Measurements from ENCODE around the gene FUCA1. TPM values are rescaled to one million over a fixed set of nuclear protein-coding genes. Genes with fewer than 3 reads are reported as not detected.
"Not testable (repeated sequence)": the region's sequence is repeated elsewhere in the genome, so short reads cannot be mapped to it uniquely, and the experiment has no call there.

FUCA1 gene
- polyA plus RNA-seq, 4 donors: 38.0 to 57.0 (median 43.2) TPM

GRCh38 chr1:23896491-23896890 lies 28.4 kb upstream of the FUCA1 start:
- DNase-seq (ENCODE audit: low read depth in 4 of 4, low spot score in 2 of 4): no peak

GRCh38 chr1:23895993-23896392 lies 27.9 kb upstream of the FUCA1 start:
- DNase-seq (ENCODE audit: low read depth in 4 of 4, low spot score in 2 of 4): no peak

GRCh38 chr1:23895082-23895481 lies 27.0 kb upstream of the FUCA1 start:
- no peak for DNase-seq (ENCODE audit: low read depth in 4 of 4, low spot score in 2 of 4)

GRCh38 chr1:23889074-23889473 lies 21.0 kb upstream of the FUCA1 start:
- no peak for DNase-seq (ENCODE audit: low read depth in 4 of 4, low spot score in 2 of 4)

DNA sequence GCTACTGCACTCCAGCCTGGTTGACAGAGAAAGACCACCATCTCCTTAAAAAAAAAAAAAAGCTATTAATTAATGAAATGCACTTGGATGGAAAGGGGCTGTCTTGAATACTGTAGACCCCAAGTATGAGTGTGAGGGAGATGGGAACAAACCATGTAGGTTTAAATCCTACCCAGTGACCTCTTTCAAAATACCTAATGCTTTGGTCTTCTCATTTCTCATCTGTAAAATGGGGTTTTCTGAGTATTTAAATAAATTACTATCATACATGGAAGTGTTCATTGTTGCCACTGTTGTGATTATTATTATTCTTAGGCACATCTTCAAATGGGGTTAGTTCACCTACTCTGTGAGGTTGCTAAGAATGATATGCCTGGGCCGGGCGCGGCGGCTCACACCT lies 17.1 kb upstream of the FUCA1 start:
- DNase-seq (ENCODE audit: low read depth in 4 of 4, low spot score in 2 of 4): no peak

DNA sequence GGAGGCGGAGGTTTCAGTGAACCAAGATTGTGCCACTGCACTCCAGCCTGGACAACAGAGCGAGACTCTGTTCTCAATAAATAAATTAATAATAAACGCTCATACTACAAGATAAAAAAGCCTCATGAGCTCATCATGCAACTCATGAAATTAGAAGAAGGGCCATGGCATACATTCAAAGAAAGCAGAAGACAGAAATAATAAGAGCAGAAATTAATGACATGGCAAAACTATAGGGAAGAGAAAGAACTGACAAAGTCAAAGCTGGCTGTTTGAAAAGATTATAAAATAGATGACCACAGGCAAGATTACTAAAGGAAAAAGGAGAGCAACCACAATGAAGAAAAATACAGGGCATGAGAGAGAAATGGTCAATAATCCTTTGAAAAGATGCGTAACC lies 14.7 kb upstream of the FUCA1 start:
- no peak for DNase-seq (ENCODE audit: low read depth in 4 of 4, low spot score in 2 of 4)

- DNase-seq (ENCODE audit: low read depth in 4 of 4, low spot score in 2 of 4): no peak
Measured at GRCh38 chr1:23879809-23880208, 11.7 kb upstream of the FUCA1 start.

- DNase-seq (ENCODE audit: low read depth in 4 of 4, low spot score in 2 of 4): no peak
Measured at GRCh38 chr1:23878668-23879067, 10.6 kb upstream of the FUCA1 start.

- DNase-seq (ENCODE audit: low read depth in 4 of 4, low spot score in 2 of 4): no peak
Measured at GRCh38 chr1:23875382-23875781, 7.3 kb upstream of the FUCA1 start.

GRCh38 chr1:23872421-23872820 lies 4.3 kb upstream of the FUCA1 start:
- no peak for DNase-seq (ENCODE audit: low read depth in 4 of 4, low spot score in 2 of 4)

- DNase-seq (ENCODE audit: low read depth in 4 of 4, low spot score in 2 of 4): no peak
Measured at GRCh38 chr1:23869051-23869450, 961 bp upstream of the FUCA1 start.

DNA sequence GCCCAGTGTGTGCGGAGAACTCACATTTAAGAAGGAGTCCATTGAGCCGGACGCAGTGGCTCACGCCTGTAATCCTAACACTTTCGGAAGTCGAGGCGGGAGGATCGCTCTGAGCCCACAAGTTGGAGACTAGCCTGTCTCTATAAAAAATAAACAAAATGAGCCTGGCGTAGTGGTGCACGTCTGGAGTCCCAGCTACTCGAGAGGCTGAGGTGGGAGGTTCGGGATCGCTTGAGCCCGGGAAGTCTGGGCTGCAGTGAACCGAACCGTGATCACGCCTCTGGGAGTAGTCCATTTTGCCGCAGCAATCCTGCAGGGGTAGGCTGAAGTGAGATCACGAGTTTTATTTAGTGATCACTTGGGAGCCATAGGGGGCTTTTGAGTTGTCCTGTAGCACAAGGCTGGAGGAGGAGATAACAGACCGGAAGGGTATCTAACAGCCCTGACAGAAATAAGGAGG lies 497 bp upstream of the FUCA1 start:
- no peak for DNase-seq (ENCODE audit: low read depth in 4 of 4, low spot score in 2 of 4)

GRCh38 chr1:23867542-23867894 lies 572 bp downstream of the FUCA1 start:
- DNase-seq (ENCODE audit: low read depth in 4 of 4, low spot score in 2 of 4): no peak

GRCh38 chr1:23865543-23865930 lies 2.6 kb downstream of the FUCA1 start:
- no peak for DNase-seq (ENCODE audit: low read depth in 4 of 4, low spot score in 2 of 4)

GRCh38 chr1:23864801-23865542 lies 3.1 kb downstream of the FUCA1 start:
- DNase-seq (ENCODE audit: low read depth in 4 of 4, low spot score in 2 of 4): no peak

- DNase-seq (ENCODE audit: low read depth in 4 of 4, low spot score in 2 of 4): no peak
Measured at GRCh38 chr1:23862640-23863039, 5.5 kb downstream of the FUCA1 start.

DNA sequence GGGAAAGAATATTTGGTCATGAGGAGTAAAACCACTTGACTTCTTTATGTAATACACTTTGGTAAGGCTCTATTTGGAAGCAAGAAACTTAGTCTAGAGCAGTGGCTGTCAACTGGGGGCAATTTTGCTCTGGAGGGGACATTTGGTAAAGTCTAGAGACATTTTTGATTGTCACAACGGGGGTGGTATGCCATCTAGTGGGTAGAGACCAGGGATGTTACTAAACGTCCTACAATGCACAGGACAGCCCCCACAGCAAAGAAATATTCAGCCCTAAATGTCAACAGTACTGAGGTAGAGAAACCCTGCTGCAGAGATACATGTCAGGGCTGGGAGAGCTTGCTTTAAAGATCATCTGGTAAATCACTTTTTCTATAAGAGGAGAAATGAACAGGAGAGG lies 13.5 kb downstream of the FUCA1 start:
- DNase-seq (ENCODE audit: low read depth in 4 of 4, low spot score in 2 of 4): no peak

DNA sequence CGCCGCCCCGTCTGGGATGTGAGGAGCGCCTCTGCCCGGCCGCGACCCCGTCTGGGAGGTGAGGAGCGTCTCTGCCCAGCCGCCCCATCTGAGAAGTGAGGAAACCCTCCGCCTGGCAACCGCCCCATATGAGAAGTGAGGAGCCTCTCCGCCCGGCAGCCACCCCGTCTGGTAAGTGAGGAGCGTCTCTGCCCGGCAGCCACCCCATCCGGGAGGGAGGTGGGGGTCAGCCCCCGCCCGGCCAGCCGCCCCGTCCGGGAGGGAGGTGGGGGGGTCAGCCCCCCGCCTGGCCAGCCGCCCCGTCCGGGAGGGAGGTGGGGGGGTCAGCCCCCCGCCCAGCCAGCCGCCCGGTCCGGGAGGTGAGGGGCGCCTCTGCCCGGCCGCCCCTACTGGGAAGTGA lies 15.0 kb downstream of the FUCA1 start:
- DNase-seq (ENCODE audit: low read depth in 4 of 4, low spot score in 2 of 4): not testable (repeated sequence)

DNA sequence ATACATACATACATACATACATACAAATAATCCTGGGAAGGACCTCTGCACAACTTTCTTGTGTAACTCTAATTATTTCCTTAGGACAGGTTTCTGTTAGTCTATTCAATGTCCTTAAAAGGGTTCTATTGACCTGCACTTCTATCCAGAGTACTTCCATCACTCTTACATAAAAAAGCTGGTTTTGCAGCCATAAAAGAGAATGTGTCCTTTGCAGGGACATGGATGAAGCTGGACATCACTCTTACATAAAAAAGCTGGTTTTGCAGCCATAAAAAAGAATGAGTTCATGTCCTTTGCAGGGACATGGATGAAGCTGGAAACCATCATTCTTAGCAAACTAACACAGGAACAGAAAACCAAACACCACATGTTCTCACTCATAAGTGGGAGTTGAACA lies 16.7 kb downstream of the FUCA1 start:
- not testable (repeated sequence) for DNase-seq (ENCODE audit: low read depth in 4 of 4, low spot score in 2 of 4)

- DNase-seq (ENCODE audit: low read depth in 4 of 4, low spot score in 2 of 4): no peak
Measured at GRCh38 chr1:23848673-23849616, 19.1 kb downstream of the FUCA1 start.

DNA sequence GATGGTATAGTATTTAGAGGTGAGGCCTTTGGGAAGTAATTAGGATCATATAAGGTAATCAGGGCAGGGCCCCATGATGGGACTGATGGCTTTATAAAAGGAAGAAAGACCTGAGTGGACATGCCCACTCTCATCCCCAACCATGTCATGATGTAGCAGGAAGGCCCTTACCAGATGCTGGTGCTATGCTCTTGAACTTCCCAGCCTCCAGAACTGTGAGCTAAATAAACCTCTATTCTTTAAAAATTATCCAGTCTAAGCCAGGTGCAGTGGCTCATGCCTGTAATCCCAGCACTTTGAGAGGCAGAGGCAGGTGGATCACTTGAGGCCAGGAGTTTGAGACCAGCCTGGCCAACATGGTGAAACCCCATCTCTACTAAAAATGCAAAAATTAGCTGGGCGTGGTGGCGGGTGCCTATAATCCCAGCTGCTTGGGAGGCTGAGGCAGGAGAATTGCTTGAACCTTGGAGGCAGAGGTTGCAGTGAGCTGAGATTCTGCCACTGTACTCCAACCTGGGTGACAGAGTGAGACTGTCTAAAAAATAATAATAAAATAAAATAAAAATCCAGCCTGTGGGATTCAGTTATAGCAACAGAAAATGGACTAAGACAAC lies 20.5 kb downstream of the FUCA1 start:
- not testable (repeated sequence) for DNase-seq (ENCODE audit: low read depth in 4 of 4, low spot score in 2 of 4)
